GM10847 (cell line): ENCODE measurements around the gene ELMO1.

ENCODE experiments used
- POLR2A ChIP-seq: IDR thresholded peaks from 2 replicates; pipeline ENCODE4 v1.6.1; 2011; ENCODE audit not compliant: insufficient read length; ENCODE audit errors: extremely low read depth

Gene ELMO1

GRCh38 chr7:36844374-36844773 is 604.3 kb downstream of the ELMO1 start:
- no peak for TF ChIP-seq POLR2A

DNA sequence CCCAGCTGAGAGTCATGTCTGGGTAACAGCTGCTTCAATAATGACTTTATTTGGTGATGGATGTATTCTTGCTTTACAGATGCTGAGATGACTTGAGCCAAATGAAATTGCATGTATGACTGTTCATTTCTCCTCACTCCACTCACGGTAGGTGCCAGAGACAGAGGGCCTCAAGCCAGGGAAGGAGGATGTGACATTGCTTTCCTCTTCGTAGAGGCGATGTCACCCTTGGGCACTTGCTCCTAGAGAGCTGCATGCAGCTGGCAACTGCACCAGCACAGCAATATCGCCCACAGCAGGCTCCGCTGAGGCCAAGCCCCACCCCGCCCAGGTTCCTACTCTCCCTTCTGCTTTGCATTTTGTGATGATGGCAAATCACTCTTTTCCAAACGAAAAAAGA is 607.8 kb downstream of the ELMO1 start:
- TF ChIP-seq POLR2A: no peak

GRCh38 chr7:36838616-36839225 is 609.9 kb downstream of the ELMO1 start:
- no peak for TF ChIP-seq POLR2A

DNA sequence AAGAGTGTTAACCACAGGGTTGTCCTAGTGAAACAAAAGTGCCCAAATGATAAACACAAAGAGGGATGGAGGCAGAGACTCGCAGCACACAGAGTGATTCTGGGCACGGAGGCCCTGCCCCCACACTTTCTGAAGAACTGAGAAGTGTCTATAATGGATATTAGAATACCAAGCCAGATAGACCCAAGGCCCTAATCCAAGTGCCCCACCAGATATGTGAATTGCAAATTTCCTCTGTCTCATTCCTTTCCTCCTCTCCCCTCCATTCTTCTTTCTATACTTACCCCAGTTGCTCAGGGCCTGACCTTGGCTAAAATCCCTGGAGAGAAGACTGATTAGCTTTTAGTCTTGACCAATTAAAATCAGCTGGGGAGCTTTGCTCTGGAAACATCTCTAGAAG is 617.6 kb downstream of the ELMO1 start:
- no peak for TF ChIP-seq POLR2A

DNA sequence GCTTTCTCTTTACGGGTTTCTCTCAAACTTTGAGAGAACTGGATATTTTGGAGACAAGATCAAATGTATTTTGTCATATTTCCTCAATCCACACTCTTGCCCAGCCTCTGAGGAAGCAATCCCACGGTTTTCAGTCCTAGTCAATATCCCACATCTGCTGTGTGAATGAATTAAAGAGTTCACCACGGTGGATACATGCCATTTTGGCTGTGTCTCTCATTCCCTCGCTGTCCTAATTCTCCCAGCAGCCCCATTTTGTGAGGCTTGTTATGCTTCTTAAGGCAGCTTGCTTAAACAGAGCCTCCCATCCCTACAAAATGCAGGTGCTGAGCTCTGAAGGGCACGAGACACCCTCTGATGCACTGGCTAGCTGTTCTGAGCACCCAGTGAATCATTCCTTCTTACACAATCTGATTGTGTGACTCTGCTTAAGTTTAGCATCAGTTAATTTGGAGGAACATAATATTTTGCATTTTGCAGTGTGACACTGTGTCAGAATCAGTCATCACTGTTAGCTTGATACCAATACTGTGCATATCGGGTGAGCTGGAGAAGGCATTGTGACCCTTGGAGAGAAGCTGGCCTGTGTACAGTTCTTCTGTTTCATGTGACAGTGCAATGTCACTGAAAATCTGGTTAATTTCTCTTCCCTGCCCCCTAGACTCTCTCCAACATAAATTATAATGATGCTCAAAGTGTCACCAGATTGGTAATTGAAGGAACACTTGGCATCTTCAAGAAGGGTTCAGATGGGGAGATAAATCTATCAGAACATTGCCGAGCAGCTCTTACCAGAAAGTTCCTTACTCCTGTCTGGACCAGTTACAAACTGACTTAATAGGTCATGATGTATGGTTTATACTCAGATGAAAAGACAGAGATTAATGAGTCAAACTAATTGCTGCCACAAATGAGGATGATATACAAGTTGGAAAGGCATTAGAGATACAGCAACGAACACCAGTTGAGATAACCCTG is 620.6 kb downstream of the ELMO1 start:
- TF ChIP-seq POLR2A: no peak

- TF ChIP-seq POLR2A: no peak
Observed at GRCh38 chr7:36825501-36825900, 623.2 kb downstream of the ELMO1 start.

- TF ChIP-seq POLR2A: no peak
Observed at GRCh38 chr7:36823353-36823752, 625.3 kb downstream of the ELMO1 start.

DNA sequence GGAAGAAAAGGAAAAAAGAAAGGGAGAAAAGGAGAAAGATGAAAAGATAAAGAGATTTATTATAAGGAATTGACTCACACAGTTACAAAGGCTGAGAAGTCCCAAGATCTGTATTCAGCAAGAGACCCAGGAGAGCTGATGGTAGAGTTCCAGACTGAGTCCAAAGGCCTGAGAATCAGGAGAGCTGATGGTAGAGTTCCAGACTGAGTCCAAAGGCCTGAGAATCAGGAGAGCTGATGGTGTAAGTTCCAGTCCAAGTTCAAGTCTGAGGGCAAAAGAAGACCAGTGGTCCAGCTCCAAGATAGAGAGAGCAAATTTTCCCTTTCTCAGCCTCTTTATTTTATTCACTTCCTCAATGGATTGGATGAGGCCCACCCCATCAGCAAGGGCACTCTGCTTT is 627.0 kb downstream of the ELMO1 start:
- TF ChIP-seq POLR2A: no peak

- no peak for TF ChIP-seq POLR2A
Observed at GRCh38 chr7:36820527-36821170, 628.0 kb downstream of the ELMO1 start.

- no peak for TF ChIP-seq POLR2A
Observed at GRCh38 chr7:36819639-36820038, 629.0 kb downstream of the ELMO1 start.

- TF ChIP-seq POLR2A: no peak
Observed at GRCh38 chr7:36814311-36814710, 634.4 kb downstream of the ELMO1 start.

GRCh38 chr7:36811807-36812206 is 636.9 kb downstream of the ELMO1 start:
- no peak for TF ChIP-seq POLR2A

GRCh38 chr7:36810489-36810888 is 638.2 kb downstream of the ELMO1 start:
- TF ChIP-seq POLR2A: no peak

DNA sequence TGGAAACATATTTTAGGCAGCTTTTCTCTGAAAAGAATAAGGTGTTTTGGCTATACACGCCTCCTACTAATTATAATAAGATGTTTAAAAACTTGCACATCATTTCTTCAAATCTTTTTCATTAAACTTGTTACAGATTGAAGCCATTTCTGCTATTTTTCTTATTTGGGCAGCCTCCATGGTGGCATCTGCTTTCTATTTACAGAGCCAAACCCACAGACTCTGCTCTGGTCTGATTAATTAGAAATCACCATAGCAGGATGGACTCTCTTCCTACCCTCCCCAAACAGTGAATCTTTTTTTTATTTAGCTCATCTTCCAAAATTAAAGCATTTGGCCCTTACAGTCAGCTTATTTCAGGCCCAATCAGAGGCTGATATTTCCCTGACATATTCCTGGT is 638.6 kb downstream of the ELMO1 start:
- no peak for TF ChIP-seq POLR2A

GRCh38 chr7:36809510-36809909 is 639.2 kb downstream of the ELMO1 start:
- TF ChIP-seq POLR2A: no peak

GRCh38 chr7:36809086-36809485 is 639.6 kb downstream of the ELMO1 start:
- TF ChIP-seq POLR2A: no peak
